Activated CD4-positive, alpha-beta T cell treated with anti-CD3 and anti-CD28 coated beads, Interleukin-2, Interleukin-6, amounts not matched to agents 100 ng/mL and 50 ng/mL, durations not matched to agents 16 hours and 8 hours (primary cell): ENCODE data around the gene MCEMP1.

Experiments
- DNase-seq: peaks from one replicate; pipeline ENCODE4 v3.0.0-alpha.2; 2020

Gene MCEMP1

GRCh38 chr19:7676854-7677253 is at the start of gene MCEMP1:
Gene MCEMP1 (plus strand): TSS chr19:7677090. CDS start chr19:7677121, 31 bp downstream.
- no peak for DNase-seq

DNA sequence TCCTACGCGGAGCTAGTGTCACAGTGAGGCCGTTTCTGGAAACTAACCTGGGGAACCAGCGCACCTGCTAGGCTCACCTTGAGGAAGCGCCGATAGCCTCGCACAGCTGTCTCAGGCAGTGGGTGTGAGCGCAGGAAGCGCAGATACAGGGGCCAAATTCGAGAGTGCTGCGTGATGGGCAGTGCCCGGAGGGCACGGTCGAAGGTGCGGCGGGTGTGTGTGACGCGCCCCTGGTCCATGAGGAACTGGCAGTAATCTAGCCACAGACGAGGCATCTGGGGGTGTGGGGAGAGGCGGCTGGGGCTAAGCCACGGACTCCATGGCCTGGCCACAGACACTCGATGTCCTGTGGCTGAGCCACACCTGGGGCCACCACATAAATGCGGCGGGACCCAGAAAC is 49.7 kb upstream of the MCEMP1 start:
- DNase-seq: no peak

DNA sequence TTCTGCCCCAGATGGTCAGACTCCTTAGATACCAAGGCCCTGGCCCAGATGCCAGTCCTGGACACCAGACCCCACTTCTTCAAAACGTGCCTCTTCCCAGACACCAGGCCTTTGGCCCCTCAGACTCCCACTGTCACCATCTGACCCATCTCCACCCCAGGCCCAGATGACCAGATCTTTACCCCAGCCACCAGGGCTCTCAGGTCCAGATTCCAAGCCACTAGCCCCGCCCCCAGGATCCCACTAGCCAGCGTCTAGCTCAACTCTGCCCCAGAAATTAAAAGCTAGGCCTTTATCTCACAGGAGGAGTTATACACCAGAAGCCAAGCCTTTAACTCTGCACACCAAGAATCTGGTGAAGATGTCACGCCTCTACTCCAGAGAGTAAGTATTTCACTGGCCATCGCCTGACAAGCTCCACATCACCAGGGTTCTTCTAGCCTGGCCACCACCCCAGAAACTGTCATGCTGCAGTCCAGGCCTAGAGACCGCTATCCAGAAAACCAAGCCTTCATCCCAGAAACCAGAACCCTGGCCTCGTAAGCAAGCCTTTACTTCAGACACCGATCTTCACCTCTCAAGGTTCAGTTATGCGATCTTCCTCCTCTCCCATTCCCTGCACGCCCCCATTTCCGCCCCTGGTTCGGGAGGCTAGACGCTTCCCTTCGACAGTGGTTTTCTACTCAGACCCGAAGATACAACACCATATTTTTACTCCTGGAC is 48.1 kb upstream of the MCEMP1 start:
- DNase-seq: no peak

DNA sequence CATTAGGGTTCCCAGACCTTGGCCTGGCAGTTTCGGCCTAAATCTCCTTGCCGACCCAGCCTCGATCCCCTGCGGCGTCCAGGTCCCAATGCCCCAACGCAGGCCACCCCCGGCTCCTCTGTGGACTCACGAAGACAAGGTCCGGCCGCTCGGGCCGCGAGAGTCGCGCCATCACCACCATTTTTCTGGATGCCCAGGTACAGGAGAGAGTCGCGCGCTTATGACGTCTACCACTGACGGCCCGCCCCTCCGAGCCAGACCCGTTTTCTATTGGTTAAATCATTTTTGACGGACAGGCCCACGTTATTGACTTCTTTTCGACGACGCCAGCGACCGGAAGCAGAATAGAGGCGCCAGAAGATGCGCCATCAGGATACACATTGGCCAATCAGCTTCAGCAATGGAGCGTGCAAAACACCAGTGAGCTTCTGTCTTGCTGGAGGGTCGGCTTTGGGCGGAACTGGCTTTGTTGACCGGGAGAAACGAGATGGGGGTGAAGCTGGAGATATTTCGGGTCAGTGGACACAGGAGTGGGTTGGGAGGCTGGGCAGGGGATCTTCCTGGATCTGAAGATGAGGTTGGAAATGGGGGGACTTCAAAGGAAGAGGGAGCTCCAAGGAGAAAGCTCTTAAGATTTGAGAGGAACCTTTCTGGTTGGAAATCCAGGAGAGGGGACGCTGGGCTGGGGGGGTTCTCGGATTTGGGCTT is 47.4 kb upstream of the MCEMP1 start, which contains the start of the genes PET100 and XAB2:
PET100 (plus strand) TSS at position 447 of the 708 bp plus-strand sequence; CDS start at position 488, 41 bp downstream.
XAB2 (minus strand) TSS at position 199 of the 708 bp plus-strand sequence; CDS start at position 181, 18 bp downstream.
- DNase-seq: peak; percentile 98

- no peak for DNase-seq
Measured at GRCh38 chr19:7631577-7631976, 45.3 kb upstream of the MCEMP1 start.

DNA sequence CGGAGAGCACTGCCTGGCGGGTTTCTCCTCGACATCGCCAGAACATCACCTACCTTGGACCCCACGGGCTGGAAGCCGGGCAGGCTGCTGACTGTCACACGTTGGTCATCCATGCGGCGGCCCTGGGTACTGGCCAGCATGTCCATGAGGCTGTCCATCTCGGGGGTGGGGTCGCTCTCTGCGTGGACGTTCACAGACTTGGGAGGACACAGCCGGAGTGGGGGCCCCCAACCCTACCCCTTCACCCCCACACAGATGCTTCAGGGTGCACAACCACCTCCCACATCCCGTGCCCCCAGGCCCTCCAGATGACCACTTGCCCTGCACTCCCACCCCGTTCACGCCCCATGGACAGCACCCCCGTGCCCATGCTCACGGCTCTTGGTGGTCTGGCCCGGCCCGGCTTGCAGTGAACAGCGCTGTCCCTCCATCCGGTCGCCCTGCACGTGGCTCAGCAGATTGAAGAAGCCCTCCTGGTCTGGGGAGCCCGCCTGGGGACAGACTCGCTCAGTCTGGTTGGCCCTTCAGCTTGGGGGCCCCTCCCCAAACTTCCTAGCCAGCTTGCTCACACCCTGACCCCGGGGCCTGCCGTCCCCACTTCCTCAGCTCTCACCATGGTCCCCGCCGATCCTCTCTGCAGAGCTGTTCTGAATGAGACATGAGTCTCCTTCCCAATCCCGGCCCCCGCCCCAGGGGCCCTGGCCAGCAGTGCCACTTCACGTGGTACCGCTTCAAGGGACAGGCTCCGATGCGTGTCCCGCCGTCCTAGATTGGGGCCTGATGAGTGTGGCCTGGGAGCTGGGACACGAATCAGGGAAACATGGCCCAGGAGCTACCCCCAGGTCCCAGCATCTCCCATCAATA is 44.3 kb upstream of the MCEMP1 start:
- DNase-seq: no peak

DNA sequence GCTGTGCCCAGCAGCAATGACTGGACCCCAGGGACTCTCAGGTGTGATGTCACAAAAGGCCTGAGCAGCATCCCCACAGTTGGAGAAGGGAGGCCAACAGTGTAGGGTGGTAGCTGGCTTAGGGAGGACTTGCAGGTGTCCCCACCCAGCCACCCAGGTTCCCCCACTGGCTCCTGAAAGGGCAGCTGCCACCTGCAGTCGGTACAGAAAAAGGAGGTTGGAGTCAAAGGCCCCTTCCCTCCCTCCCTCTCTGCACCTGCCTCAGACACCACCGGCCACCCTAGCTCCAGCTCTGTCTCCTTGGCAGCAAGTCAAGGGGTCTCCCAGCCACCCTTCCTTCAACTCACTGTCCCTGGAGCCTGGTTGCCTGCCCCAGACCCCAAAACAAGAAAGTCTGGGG is 43.2 kb upstream of the MCEMP1 start, which contains the start of gene PCP2:
PCP2 (minus strand) TSS at position 22 of the 400 bp plus-strand sequence. CDS start 262 bp downstream, outside the sequence.
- DNase-seq: no peak

- DNase-seq: no peak
Measured at GRCh38 chr19:7635670-7636069, 41.2 kb upstream of the MCEMP1 start.

- DNase-seq: no peak
Measured at GRCh38 chr19:7636317-7636690, 40.6 kb upstream of the MCEMP1 start.

DNA sequence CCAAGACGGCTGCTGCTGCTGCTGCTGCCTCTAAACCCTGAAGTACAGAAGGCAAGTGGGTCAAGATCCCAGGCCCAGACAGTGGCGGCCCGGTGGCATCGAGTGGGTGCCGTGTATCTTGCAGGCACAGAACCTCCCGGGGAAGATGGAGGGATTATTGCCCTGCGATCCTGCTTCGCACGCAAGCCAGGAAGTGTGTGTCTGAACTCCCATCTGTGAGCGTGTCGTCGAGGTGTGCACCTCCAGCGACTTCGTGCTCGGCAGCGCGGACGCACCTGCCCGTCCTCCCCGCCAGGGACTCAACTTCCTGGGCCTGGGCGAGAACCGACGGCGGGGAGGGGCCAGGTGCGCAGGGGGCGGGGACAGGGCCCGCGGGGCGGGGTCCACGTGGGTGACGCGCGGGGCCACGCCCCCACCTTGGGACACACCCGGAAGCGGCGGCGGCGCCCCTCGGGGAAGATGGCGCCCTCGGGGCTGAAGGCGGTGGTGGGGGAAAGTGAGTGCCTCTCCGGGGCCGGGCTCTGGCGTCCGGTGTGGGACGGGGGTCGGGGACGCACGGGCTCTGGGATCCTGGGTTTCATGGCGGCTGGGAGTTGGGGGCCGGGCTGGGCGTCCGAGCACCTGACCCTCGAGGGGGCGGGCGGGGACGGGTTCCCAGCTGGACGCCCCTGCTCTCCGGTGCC is 40.1 kb upstream of the MCEMP1 start, which contains the start of gene STXBP2:
STXBP2 (plus strand) TSS at position 420 of the 683 bp plus-strand sequence; CDS start at position 460, 40 bp downstream.
- peak; percentile 93 for DNase-seq

- DNase-seq: peak; percentile 22
Measured at GRCh38 chr19:7637374-7638256, 39.3 kb upstream of the MCEMP1 start.

- no peak for DNase-seq
Measured at GRCh38 chr19:7638802-7639465, 38.0 kb upstream of the MCEMP1 start.

DNA sequence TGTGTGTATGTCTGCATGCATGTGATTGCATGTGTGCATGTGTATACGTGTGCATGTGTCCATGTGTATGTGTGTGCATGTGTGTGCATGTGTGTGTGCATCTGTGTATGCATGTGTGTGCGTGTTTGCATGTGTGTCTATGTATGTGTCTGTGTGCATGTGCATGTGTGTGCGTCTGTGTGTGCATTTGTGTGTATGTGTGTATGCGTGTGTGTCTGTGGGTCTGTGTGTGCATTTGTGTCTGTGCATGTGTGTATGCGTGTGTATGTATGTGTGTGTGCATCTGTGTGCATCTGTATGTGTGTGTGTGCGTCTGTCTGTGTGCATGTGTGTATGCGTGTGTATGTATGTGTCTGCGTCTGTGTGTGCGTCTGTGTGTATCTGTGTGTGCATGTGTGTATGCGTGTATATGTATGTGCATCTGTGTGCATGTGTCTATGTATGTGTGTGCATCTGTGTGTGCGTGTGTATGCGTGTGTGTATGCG is 37.0 kb upstream of the MCEMP1 start:
- no peak for DNase-seq

GRCh38 chr19:7640803-7641202 is 36.1 kb upstream of the MCEMP1 start:
- no peak for DNase-seq

GRCh38 chr19:7641290-7642276 is 35.3 kb upstream of the MCEMP1 start:
- no peak for DNase-seq

DNA sequence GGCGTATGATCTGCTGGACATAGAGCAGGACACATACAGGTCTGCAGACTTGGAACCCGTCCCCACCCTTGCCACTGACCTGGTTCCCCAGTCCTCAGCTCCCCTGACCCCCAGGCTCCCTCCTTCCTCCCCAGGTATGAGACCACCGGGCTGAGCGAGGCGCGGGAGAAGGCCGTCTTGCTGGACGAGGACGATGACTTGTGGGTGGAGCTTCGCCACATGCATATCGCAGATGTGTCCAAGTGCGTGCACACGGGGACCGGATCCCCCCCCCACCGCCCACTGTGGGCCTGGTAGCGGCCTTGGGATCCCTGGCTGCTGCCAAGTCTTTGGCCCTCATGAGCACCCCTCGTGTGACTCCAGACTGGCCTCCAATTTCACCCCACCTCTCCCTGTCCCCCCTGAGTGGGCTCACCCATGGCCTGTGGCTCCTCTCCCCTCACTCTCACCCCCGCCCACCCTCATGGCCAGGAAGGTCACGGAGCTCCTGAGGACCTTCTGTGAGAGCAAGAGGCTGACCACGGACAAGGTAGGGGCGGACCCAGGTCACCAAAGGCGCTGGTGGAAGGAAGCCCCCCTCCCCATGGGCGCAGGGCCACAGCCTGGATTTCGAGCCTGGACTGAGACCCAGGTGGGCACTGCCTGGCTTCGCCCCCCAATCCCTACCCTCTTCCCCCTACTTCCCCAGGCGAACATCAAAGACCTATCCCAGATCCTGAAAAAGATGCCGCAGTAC is 34.4 kb upstream of the MCEMP1 start:
- no peak for DNase-seq

DNA sequence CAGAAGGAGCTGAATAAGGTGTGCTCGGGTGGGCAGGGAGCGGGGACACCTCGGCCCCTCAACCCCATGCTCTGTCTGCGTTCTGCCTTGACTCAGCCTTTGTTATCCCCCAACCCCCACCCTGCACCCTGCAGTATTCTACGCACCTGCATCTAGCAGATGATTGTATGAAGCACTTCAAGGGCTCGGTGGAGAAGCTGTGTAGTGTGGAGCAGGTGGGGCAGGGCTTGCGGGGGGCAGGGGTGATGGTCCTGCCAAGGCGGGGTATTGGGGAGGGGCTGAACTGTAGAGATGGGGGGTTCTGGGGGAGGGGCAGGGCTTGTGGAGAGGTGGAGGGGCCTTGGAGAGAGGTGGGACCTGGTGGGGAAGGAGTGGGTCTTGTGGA is 33.9 kb upstream of the MCEMP1 start:
- DNase-seq: no peak
